ENCODE data around the gene ARGLU1. TPM values are rescaled to one million over a fixed set of nuclear protein-coding genes. Genes with fewer than 3 reads are reported as not detected.
A peak's percentile ranks its signal among the peaks of the same experiment; 100 is the strongest.

Gene ARGLU1
- polyA plus RNA-seq, 1 donor: 197 TPM

DNA sequence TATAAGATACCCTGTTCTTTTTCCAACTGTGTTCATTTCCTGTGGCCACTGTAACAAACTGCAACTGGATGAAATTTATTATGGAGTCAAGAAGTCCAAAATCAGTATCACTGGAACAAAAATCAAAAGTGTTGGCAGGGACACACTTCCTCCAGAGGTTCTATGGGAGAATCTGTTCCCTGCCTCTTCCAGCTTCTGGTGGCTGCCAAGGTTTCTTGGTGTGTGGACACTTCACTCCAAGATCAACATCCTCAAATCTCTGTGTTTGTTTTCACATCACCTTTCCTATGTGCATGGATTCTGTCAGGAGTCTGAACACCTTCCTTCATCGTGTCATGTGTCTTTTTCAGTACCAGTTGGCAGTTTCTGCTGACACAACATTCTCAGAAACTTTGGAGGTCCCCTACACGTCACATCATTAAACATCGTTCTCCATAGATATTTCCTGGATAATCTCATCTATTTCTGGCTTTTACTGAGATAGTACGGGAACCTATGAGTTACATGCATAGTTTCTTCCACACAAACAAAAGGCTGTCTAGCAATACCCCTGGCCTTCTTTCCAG lies 17.3 kb downstream of the ARGLU1 start:
- peaks cover 52% of the 10 kb centered on the region for H3K36me3 ChIP-seq (ENCODE audit: control insufficient read depth, insufficient read depth, low read length)
- no peaks in the 10 kb centered on the region for H3K27me3 ChIP-seq (ENCODE audit: control insufficient read depth, insufficient read depth, low read length)
- no peak for DNase-seq
- WGBS (ENCODE audit: insufficient coverage, low lambda C conversion rate): 86% methylated on average over 1 of the region's 4 CpGs
- no peak overlapping the region for H3K4me3 ChIP-seq (ENCODE audit: low read length)
- no peaks in the 10 kb centered on the region for H3K9me3 ChIP-seq (ENCODE audit: control insufficient read depth, low read depth, low read length)
- H3K27ac ChIP-seq (ENCODE audit: low read length): no peak overlapping the region
- no peaks in the 10 kb centered on the region for H3K4me1 ChIP-seq (ENCODE audit: control insufficient read depth, insufficient read depth, low read length)

DNA sequence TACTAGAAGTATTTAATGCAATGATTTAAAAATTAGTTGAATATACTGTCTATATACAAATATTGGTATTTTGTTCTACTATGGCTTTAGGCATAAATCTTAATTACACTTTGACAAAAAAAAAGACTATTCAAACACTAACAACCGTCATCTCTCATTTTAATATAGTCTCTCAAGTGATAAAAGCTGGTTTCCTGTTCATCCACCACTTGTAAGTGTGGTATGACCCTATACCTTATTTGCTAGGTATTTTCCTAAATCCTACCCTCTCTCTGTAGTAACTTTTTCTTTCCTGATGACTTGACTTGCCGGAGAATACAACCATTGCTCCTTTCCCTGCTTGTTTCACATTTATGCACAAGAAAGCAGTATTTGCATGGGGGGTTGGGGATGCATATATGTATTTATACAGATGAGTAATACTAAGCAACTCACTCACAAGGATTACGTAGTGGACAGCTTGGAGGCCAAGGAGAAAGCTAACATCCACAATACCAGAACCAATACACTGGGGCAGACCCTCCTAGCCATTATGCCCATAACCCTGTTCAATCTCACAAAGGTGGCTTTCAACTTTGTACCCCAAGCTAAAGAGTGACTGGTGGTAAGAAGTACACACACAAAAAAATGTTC lies 19.8 kb downstream of the ARGLU1 start:
- Histone ChIP-seq H3K27ac (ENCODE audit: low read length) (no peak overlapping the region), H3K4me3 (ENCODE audit: low read length) (no peak overlapping the region), H3K4me1 (ENCODE audit: control insufficient read depth, insufficient read depth, low read length) (no peaks in the 10 kb centered on the region), H3K36me3 (ENCODE audit: control insufficient read depth, insufficient read depth, low read length) (peaks cover 43% of the 10 kb centered on the region), H3K9me3 (ENCODE audit: control insufficient read depth, low read depth, low read length) (no peaks in the 10 kb centered on the region), H3K27me3 (ENCODE audit: control insufficient read depth, insufficient read depth, low read length) (no peaks in the 10 kb centered on the region)
- 100% methylated on average over 1 of the region's 3 CpGs for WGBS (ENCODE audit: insufficient coverage, low lambda C conversion rate)
- DNase-seq: no peak

DNA sequence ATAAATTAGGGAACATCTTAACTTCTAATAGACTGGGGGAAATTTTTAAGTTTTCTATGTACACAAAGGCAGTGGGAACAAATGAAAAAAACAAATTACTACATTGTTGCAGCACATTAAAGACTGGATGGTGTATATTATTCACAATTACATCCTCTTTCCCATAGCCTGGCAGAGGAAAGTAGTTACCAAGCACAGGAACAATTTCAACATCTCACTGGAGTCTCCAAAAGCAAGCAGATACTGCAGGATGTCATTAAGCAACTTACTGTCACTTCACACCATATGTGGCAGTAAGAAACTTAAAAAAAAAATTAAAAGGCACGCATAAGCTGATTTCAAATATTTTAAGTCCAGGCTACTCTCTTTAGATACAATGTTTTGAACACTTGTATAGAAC lies 26.1 kb downstream of the ARGLU1 start:
- Histone ChIP-seq H3K27me3 (ENCODE audit: control insufficient read depth, insufficient read depth, low read length) (no peaks in the 10 kb centered on the region), H3K27ac (ENCODE audit: low read length) (no peak overlapping the region), H3K4me1 (ENCODE audit: control insufficient read depth, insufficient read depth, low read length) (no peaks in the 10 kb centered on the region), H3K36me3 (ENCODE audit: control insufficient read depth, insufficient read depth, low read length) (peaks cover 28% of the 10 kb centered on the region), H3K9me3 (ENCODE audit: control insufficient read depth, low read depth, low read length) (no peaks in the 10 kb centered on the region), H3K4me3 (ENCODE audit: low read length) (no peak overlapping the region)
- DNase-seq: no peak
- WGBS (ENCODE audit: insufficient coverage, low lambda C conversion rate): 100% methylated on average over 1 of the region's 1 CpG

DNA sequence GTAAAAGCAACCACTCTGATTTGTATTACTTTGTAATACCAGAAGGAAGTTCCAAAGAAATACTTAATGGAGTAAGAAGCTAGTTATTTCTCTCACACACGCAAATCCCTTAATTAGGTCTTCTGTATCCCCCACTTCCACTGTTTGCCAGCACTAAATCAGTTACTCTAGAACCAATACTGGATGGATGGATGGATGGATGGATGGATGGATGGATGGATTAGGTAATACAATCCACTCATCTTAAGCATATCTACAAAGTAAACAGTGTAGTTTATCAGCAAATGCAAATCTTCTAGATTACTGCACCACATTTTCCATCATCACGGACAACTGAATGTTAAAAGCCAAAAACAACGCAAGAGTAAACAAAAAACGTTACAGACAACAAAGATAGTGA lies 27.3 kb downstream of the ARGLU1 start:
- no peak overlapping the region for H3K27ac ChIP-seq (ENCODE audit: low read length)
- H3K36me3 ChIP-seq (ENCODE audit: control insufficient read depth, insufficient read depth, low read length): peaks cover 20% of the 10 kb centered on the region
- H3K4me1 ChIP-seq (ENCODE audit: control insufficient read depth, insufficient read depth, low read length): peaks cover 4% of the 10 kb centered on the region
- 90% methylated on average over 2 of the region's 4 CpGs for WGBS (ENCODE audit: insufficient coverage, low lambda C conversion rate)
- no peaks in the 10 kb centered on the region for H3K27me3 ChIP-seq (ENCODE audit: control insufficient read depth, insufficient read depth, low read length)
- peaks cover 3% of the 10 kb centered on the region for H3K9me3 ChIP-seq (ENCODE audit: control insufficient read depth, low read depth, low read length)
- H3K4me3 ChIP-seq (ENCODE audit: low read length): no peak overlapping the region
- no peak for DNase-seq

DNA sequence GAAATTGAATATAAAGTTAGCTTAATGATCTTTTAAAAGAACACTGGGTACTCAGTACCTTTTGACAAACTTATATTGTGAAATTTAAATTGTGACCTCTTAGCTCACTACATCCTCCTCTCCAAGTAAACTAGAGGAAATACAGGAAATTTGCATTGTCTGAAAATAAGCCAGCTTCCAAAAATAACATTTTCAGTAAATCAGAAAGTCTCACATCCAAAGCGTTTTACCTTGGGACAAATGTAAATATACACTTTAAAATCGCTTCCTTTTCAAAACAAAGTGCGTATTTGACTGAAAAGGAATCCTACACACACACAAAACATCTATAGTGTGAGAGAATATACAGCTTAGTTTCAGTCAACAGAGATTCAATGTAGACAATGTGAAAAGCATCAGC lies 30.4 kb downstream of the ARGLU1 start:
- WGBS (ENCODE audit: insufficient coverage, low lambda C conversion rate): 73% methylated on average over 3 of the region's 3 CpGs
- Histone ChIP-seq H3K9me3 (ENCODE audit: control insufficient read depth, low read depth, low read length) (peaks cover 3% of the 10 kb centered on the region), H3K36me3 (ENCODE audit: control insufficient read depth, insufficient read depth, low read length) (peaks cover 10% of the 10 kb centered on the region), H3K27ac (ENCODE audit: low read length) (no peak overlapping the region), H3K4me3 (ENCODE audit: low read length) (no peak overlapping the region), H3K27me3 (ENCODE audit: control insufficient read depth, insufficient read depth, low read length) (no peaks in the 10 kb centered on the region), H3K4me1 (ENCODE audit: control insufficient read depth, insufficient read depth, low read length) (peaks cover 4% of the 10 kb centered on the region)
- DNase-seq: no peak

DNA sequence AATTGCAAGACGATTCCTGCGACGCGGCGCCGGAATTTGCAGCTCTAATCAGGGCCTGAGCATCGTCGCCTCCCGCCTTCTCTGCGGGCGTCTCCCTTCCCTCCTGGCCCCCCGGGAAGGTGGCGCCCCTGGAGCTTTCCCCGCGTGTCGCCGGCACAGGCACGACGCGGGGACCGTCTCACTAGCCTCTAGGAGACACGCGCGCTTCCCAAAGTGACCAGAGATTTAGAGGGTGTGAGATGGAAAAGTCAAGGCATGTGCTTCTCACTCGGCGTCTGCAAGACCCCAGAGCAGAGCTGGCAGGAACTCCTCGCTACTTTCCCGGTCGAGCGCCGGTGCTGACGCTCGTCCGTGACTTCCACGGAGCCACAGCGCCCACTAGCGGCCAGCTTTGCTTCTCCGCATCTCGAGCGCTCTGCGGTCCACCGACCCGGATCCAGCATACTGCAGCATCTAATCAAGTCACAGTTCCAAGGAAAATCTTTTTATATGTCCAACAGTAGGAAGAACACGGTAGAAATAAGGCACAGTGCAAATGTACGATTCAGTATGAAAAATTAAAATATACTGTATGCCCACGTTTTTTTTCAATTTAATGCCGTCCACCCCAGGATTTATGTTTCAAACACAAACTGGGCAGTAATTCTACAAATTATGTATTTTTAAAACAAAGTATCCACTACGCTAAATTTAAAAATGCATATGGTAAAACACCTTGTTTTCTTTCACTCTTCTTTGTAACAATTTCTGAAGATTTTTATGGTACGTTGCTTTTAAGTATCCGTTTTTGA lies 31.5 kb downstream of the ARGLU1 start:
- H3K9me3 ChIP-seq (ENCODE audit: control insufficient read depth, low read depth, low read length): peaks cover 3% of the 10 kb centered on the region
- H3K4me3 ChIP-seq (ENCODE audit: low read length): peak overlapping the region; percentile 61
- H3K27me3 ChIP-seq (ENCODE audit: control insufficient read depth, insufficient read depth, low read length): no peaks in the 10 kb centered on the region
- H3K36me3 ChIP-seq (ENCODE audit: control insufficient read depth, insufficient read depth, low read length): peaks cover 8% of the 10 kb centered on the region
- H3K4me1 ChIP-seq (ENCODE audit: control insufficient read depth, insufficient read depth, low read length): peaks cover 6% of the 10 kb centered on the region
- DNase-seq: peak; percentile 87
- WGBS (ENCODE audit: insufficient coverage, low lambda C conversion rate): 15% methylated on average over 10 of the region's 50 CpGs
- H3K27ac ChIP-seq (ENCODE audit: low read length): peak overlapping the region; percentile 86

DNA sequence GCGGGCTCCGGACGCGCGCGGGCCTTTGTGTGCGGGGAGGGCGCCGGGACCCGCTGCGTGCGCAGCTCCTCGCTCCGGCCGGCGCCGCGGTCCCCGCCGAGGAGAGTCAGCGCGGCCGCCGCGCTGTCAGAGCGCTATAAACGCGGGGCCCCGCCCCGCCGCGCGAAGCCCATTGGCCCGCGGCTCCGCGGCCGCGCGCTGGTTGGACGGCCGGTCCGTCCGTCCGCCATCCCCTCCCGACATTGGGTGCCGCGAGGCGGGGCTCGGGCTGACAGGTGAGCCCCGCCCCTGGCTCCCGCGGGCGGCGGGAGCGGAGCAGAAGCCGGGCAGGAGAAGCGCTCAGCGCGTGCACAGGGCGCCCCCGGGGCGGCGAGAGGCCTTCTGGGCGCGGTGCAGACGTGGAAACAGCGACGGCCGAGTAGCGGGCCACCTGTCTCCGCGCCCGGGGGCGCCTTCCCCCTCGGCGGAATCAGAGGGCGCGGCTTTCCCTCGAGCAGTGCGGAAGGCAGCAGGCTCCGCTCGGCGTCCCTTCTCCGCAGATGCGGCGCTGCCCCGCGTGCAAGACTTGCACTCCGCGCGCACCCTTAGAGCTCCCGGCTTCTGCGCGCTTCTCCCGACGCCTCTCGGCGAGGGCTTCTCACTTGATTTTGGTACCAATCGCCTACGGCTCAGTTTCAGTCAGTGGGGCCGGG lies 32.2 kb downstream of the ARGLU1 start, which contains the start of gene EFNB2:
EFNB2 (minus strand) TSS at position 111 of the 692 bp plus-strand sequence. CDS start 698 bp downstream, outside the sequence.
- Histone ChIP-seq H3K4me1 (ENCODE audit: control insufficient read depth, insufficient read depth, low read length) (peaks cover 9% of the 10 kb centered on the region), H3K36me3 (ENCODE audit: control insufficient read depth, insufficient read depth, low read length) (peaks cover 3% of the 10 kb centered on the region), H3K27ac (ENCODE audit: low read length) (peak within 1 kb of the TSS; percentile 86), H3K9me3 (ENCODE audit: control insufficient read depth, low read depth, low read length) (peaks cover 3% of the 10 kb centered on the region), H3K4me3 (ENCODE audit: low read length) (peak within 1 kb of the TSS; percentile 79), H3K27me3 (ENCODE audit: control insufficient read depth, insufficient read depth, low read length) (no peaks in the 10 kb centered on the region)
- no CpG with 5 or more reads among the region's 102 CpGs for WGBS (ENCODE audit: insufficient coverage, low lambda C conversion rate)
- peak; percentile 96 to 98 for DNase-seq

DNA sequence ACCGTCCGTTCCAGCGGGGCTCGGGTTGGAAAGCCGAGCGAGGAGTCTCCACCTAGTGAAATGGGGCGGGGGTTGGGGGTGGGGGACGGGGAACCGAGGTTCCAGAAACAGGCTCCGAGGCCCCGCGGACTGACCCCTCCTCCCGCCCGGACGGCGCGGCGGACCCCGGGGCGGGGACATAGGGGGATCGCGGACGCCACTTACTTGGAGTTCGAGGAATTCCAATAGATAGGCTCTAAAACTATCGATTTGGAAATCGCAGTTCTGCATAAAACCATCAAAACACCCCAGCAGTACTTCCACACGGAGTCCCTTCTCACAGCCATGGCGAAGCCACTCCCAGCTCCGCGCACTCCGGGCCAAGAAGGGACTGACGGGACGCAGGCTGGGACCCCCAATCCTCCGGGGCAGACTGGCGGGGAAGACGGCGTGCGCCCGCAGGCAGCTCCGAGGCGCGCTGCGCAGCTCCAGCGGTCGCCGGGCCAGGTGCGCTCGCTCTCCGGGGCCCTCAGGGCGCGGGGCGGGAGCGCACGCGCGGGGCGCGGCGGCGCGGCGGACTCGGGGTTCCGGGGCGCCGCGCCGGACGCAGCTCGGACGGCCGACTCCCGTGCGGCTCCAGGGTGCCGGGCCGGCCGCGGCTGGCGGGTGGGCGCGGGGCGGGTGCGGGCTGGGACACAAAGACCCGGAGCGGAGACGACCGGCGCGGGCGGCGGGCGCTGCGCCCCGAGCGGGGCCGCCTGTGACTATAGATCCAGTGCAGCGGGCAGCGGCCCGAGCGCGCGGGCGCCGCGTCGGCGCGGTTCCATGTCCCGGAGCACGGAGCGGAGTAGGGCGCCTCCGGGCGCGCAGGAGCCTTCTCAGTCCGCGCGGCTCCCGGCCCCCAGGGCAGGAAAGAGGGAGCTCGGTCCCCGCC lies 33.0 kb downstream of the ARGLU1 start:
- Histone ChIP-seq H3K36me3 (ENCODE audit: control insufficient read depth, insufficient read depth, low read length) (no peaks in the 10 kb centered on the region), H3K27me3 (ENCODE audit: control insufficient read depth, insufficient read depth, low read length) (no peaks in the 10 kb centered on the region), H3K27ac (ENCODE audit: low read length) (peak overlapping the region; percentile 43), H3K4me3 (ENCODE audit: low read length) (peak overlapping the region; percentile 79), H3K9me3 (ENCODE audit: control insufficient read depth, low read depth, low read length) (peaks cover 3% of the 10 kb centered on the region), H3K4me1 (ENCODE audit: control insufficient read depth, insufficient read depth, low read length) (peaks cover 11% of the 10 kb centered on the region)
- no CpG with 5 or more reads among the region's 121 CpGs for WGBS (ENCODE audit: insufficient coverage, low lambda C conversion rate)
- peak in 1 of 2 donors; percentile 68 for DNase-seq

DNA sequence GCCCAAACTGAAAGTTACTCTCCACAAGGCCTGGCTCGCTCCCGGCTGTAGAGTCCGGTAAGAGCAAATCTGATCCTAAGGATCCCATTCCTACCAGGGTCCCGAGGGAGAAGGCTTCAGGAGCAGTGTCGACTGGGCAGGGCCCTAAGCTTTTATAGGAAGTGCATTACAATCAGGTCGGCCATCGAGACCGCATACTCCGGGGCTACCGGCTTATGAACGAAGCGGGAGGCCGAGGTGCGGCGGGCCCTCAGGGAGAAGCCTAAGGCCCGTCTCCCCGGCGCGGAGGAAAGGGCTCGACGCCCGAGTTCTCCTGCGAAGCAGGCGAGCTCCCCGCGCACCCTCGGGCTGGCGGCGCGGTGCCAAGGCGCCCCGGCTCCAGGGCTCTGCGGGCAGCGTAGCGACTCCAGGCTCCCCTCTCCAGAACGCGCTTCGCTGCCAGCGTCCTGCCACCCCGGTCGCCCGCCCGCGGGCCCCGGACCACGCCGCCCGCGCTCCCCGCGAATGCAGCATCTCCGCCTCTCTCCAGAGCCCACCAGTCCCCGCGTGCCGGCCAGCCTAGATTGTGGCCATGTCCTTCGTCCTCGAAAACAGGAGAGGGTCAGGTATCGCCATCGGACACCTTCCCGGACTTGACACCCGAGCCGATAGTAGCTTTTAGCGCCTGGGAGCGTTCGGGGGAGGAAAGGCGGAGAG lies 33.8 kb downstream of the ARGLU1 start:
- peak; percentile 37 to 80 for DNase-seq
- H3K27ac ChIP-seq (ENCODE audit: low read length): peak overlapping the region; percentile 68
- no peaks in the 10 kb centered on the region for H3K27me3 ChIP-seq (ENCODE audit: control insufficient read depth, insufficient read depth, low read length)
- peak overlapping the region; percentile 79 for H3K4me3 ChIP-seq (ENCODE audit: low read length)
- peaks cover 3% of the 10 kb centered on the region for H3K9me3 ChIP-seq (ENCODE audit: control insufficient read depth, low read depth, low read length)
- no CpG with 5 or more reads among the region's 66 CpGs for WGBS (ENCODE audit: insufficient coverage, low lambda C conversion rate)
- H3K36me3 ChIP-seq (ENCODE audit: control insufficient read depth, insufficient read depth, low read length): no peaks in the 10 kb centered on the region
- H3K4me1 ChIP-seq (ENCODE audit: control insufficient read depth, insufficient read depth, low read length): peaks cover 17% of the 10 kb centered on the region

All from large intestine (tissue), 3 donors.